Neural cell (in vitro differentiated cells): ENCODE measurements around the gene CASZ1. TPM values are rescaled to one million over a fixed set of nuclear protein-coding genes. Genes with fewer than 3 reads are reported as not detected.

Experiments used
- H2AFZ ChIP-seq: fragments of 200-600, 300-800 bp; sonication (generic), shearing (Covaris generic); 2 replicates; pipeline ENCODE4 v1.6.0; 2014; ENCODE audit warnings: low read depth, mild to moderate bottlenecking, antibody characterized with exemption, low read length, moderate library complexity
- H3F3A ChIP-seq: fragments of 200-600 bp; shearing (Covaris generic); 2 replicates; pipeline ENCODE4 v1.6.1; 2016; ENCODE audit warnings: mild to moderate bottlenecking, moderate library complexity, mixed read lengths, antibody characterized with exemption, low read length; ENCODE audit not compliant: insufficient read depth, poor library complexity, severe bottlenecking
- H3K27ac ChIP-seq: fragments of 200-600, 300-800 bp; sonication (generic), shearing (Covaris generic); 2 replicates; pipeline ENCODE4 v1.5.1; 2014; ENCODE audit warnings: mild to moderate bottlenecking, low read length, moderate library complexity
- H3K27me3 ChIP-seq: fragments of 300-800, 200-600 bp; sonication (generic), shearing (Covaris generic); 2 replicates; pipeline ENCODE4 v1.6.0; 2014; ENCODE audit warnings: mild to moderate bottlenecking, low read depth, low read length, moderate library complexity; ENCODE audit not compliant: insufficient read depth
- H3K36me3 ChIP-seq: fragments of 300-800, 200-600 bp; sonication (generic), shearing (Covaris generic); 2 replicates; pipeline ENCODE4 v1.5.1; 2014; ENCODE audit warnings: mild to moderate bottlenecking, antibody characterized with exemption, low read length, moderate library complexity; ENCODE audit not compliant: insufficient read depth
- H3K4me2 ChIP-seq: fragments of 300-800, 200-600 bp; sonication (generic), shearing (Covaris generic); 2 replicates; pipeline ENCODE4 v1.6.0; 2014; ENCODE audit warnings: mild to moderate bottlenecking, low read length
- H3K4me3 ChIP-seq: fragments of 300-800, 200-600 bp; sonication (generic), shearing (Covaris generic); 2 replicates; pipeline ENCODE4 v1.5.1; 2014; ENCODE audit warnings: mild to moderate bottlenecking, low read length, moderate library complexity
- H3K79me2 ChIP-seq: fragments of 200-600 bp; shearing (Covaris generic); replicated peaks from 2 replicates; pipeline ENCODE4 v1.6.0; 2014; ENCODE audit warnings: mild to moderate bottlenecking, low read length, moderate library complexity; ENCODE audit not compliant: insufficient read depth
- H3K9ac ChIP-seq: fragments of 300-800, 200-600 bp; sonication (generic), shearing (Covaris generic); 2 replicates; pipeline ENCODE4 v1.6.1; 2016; ENCODE audit warnings: mild to moderate bottlenecking, low read length, mixed read lengths
- H3K9me2 ChIP-seq: fragments of 200-600 bp; shearing (Covaris generic); 2 replicates; pipeline ENCODE4 v1.6.1; 2016; ENCODE audit warnings: mild to moderate bottlenecking, low read length, mixed read lengths; ENCODE audit not compliant: insufficient read depth
- H3K9me3 ChIP-seq: fragments of 200-600, 300-800 bp; sonication (generic), shearing (Covaris generic); 2 replicates; pipeline ENCODE4 v1.6.1; 2016; ENCODE audit warnings: mild to moderate bottlenecking, mixed run types, low read length, moderate library complexity, mixed read lengths
- H4K20me1 ChIP-seq: fragments of 200-600 bp; shearing (Covaris generic); 2 replicates; pipeline ENCODE4 v1.6.1; 2016; ENCODE audit warnings: mild to moderate bottlenecking, mixed run types; ENCODE audit not compliant: insufficient read depth
- EP300 ChIP-seq: fragments of 450-650 bp; conservative IDR thresholded peaks from 2 replicates; pipeline ENCODE4 v1.6.1; 2014; ENCODE audit warnings: antibody characterized with exemption, mild to moderate bottlenecking, moderate library complexity; ENCODE audit not compliant: poor library complexity, severe bottlenecking
- EZH2 ChIP-seq: fragments of 200-600, 300-800 bp; shearing (Covaris generic), sonication (generic); IDR thresholded peaks from 2 replicates; pipeline ENCODE4 v1.6.1; 2014; ENCODE audit warnings: antibody characterized with exemption, low read length, borderline replicate concordance, mild to moderate bottlenecking; ENCODE audit not compliant: insufficient read depth, poor library complexity, severe bottlenecking
- MXI1 ChIP-seq: fragments of 450-650 bp; conservative IDR thresholded peaks from 2 replicates; pipeline ENCODE4 v1.6.1; 2014; ENCODE audit warnings: antibody characterized with exemption, mild to moderate bottlenecking; ENCODE audit not compliant: poor library complexity, severe bottlenecking
- POLR2AphosphoS5 ChIP-seq: IDR thresholded peaks from 2 replicates; pipeline ENCODE4 v1.6.1; 2012
- RAD21 ChIP-seq: fragments of 450-650 bp; conservative IDR thresholded peaks from 2 replicates; pipeline ENCODE4 v1.6.1; 2014; ENCODE audit warnings: antibody characterized with exemption, mild to moderate bottlenecking, moderate library complexity
- SMC3 ChIP-seq: fragments of 450-650 bp; conservative IDR thresholded peaks from 2 replicates; pipeline ENCODE4 v1.6.1; 2014; ENCODE audit warnings: antibody characterized with exemption, mild to moderate bottlenecking, moderate library complexity; ENCODE audit not compliant: poor library complexity
- TAF1 ChIP-seq: IDR thresholded peaks from 2 replicates; pipeline ENCODE4 v1.6.1; 2012; ENCODE audit warnings: low read depth
- polyA plus RNA-seq: library from polyadenylated mRNA; depleted of rRNA; stranded (reverse); fragments of >200 nt; gene quantifications from 2 replicates; pipeline ENCODE4 v1.2.3, GENCODE V29; 2014
- TF ChIP-seq, protein P1 (sequence below): IDR thresholded peaks from 2 replicates; pipeline ENCODE4 v1.6.1; 2012; ENCODE audit warnings: borderline replicate concordance
- TF ChIP-seq, protein P2 (sequence below): fragments of 450-650 bp; IDR thresholded peaks from 2 replicates; pipeline ENCODE4 v1.5.1; 2014; ENCODE audit warnings: antibody characterized with exemption, mild to moderate bottlenecking, moderate library complexity; ENCODE audit not compliant: poor library complexity, severe bottlenecking

CASZ1 gene
- polyA plus RNA-seq, 1 donor from 2014 or later: 0.27 TPM

DNA sequence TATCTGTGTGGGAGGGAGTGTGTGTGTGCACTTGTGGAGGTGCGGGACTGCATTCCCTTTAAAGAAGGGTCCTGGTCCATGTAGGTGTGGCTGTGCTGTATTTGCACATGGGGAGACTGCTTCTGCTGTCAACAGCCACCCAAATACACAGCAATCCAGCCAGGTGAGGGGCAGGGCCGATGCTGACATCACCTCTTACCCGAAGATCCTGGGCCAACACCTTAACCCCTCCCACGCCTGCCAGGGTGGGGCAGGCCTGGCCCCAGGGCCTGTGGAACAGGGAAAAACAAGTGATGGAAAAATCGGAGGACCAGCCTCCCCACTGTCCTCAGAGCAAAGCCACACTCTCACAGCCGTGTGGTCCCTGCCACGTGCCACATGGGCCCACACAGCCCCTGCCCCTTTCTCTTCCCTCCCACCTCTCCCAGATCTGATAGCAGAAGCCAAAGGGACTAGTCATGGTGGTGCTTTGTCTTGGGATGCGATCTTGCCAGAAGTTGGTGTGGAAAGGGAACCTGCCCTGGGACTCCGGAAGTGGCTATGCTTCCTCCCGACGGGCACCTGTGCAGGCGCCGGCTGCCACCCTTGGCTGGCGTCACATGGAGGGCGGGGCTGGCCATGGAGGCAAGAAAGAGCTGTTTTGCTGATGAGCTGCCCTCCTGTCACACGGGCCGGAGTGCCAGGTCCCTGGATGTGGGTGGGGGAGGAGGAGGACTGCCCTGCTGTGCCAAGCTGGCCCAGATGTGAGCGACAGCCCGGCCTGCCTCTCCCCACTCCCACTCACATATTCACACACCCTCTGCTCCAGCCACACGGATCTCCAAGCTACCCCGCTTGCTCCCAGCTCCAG, 7.8 kb upstream of the CASZ1 start:
- Histone ChIP-seq H3K4me3 (no peak overlapping the region), H3K9ac (no peak overlapping the region), H3K79me2 (no peaks in the 10 kb centered on the region), H3K9me3 (no peaks in the 10 kb centered on the region), H3K27me3 (no peaks in the 10 kb centered on the region), H3K27ac (no peak overlapping the region), H4K20me1 (no peaks in the 10 kb centered on the region), H3K36me3 (no peaks in the 10 kb centered on the region), H2AFZ (no peak overlapping the region), H3K4me2 (no peak overlapping the region), H3F3A (no peaks in the 10 kb centered on the region), H3K9me2 (no peaks in the 10 kb centered on the region)
- no peak for TF ChIP-seq SMC3
- no peak for TF ChIP-seq TAF1
- TF ChIP-seq, protein P1, sequence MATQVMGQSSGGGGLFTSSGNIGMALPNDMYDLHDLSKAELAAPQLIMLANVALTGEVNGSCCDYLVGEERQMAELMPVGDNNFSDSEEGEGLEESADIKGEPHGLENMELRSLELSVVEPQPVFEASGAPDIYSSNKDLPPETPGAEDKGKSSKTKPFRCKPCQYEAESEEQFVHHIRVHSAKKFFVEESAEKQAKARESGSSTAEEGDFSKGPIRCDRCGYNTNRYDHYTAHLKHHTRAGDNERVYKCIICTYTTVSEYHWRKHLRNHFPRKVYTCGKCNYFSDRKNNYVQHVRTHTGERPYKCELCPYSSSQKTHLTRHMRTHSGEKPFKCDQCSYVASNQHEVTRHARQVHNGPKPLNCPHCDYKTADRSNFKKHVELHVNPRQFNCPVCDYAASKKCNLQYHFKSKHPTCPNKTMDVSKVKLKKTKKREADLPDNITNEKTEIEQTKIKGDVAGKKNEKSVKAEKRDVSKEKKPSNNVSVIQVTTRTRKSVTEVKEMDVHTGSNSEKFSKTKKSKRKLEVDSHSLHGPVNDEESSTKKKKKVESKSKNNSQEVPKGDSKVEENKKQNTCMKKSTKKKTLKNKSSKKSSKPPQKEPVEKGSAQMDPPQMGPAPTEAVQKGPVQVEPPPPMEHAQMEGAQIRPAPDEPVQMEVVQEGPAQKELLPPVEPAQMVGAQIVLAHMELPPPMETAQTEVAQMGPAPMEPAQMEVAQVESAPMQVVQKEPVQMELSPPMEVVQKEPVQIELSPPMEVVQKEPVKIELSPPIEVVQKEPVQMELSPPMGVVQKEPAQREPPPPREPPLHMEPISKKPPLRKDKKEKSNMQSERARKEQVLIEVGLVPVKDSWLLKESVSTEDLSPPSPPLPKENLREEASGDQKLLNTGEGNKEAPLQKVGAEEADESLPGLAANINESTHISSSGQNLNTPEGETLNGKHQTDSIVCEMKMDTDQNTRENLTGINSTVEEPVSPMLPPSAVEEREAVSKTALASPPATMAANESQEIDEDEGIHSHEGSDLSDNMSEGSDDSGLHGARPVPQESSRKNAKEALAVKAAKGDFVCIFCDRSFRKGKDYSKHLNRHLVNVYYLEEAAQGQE: no peak
- no peak for TF ChIP-seq RAD21
- TF ChIP-seq EZH2: no peak
- no peak for TF ChIP-seq EP300
- TF ChIP-seq, protein P2, sequence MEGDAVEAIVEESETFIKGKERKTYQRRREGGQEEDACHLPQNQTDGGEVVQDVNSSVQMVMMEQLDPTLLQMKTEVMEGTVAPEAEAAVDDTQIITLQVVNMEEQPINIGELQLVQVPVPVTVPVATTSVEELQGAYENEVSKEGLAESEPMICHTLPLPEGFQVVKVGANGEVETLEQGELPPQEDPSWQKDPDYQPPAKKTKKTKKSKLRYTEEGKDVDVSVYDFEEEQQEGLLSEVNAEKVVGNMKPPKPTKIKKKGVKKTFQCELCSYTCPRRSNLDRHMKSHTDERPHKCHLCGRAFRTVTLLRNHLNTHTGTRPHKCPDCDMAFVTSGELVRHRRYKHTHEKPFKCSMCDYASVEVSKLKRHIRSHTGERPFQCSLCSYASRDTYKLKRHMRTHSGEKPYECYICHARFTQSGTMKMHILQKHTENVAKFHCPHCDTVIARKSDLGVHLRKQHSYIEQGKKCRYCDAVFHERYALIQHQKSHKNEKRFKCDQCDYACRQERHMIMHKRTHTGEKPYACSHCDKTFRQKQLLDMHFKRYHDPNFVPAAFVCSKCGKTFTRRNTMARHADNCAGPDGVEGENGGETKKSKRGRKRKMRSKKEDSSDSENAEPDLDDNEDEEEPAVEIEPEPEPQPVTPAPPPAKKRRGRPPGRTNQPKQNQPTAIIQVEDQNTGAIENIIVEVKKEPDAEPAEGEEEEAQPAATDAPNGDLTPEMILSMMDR: no peak
- no peak for TF ChIP-seq POLR2AphosphoS5
- no peak for TF ChIP-seq MXI1

DNA sequence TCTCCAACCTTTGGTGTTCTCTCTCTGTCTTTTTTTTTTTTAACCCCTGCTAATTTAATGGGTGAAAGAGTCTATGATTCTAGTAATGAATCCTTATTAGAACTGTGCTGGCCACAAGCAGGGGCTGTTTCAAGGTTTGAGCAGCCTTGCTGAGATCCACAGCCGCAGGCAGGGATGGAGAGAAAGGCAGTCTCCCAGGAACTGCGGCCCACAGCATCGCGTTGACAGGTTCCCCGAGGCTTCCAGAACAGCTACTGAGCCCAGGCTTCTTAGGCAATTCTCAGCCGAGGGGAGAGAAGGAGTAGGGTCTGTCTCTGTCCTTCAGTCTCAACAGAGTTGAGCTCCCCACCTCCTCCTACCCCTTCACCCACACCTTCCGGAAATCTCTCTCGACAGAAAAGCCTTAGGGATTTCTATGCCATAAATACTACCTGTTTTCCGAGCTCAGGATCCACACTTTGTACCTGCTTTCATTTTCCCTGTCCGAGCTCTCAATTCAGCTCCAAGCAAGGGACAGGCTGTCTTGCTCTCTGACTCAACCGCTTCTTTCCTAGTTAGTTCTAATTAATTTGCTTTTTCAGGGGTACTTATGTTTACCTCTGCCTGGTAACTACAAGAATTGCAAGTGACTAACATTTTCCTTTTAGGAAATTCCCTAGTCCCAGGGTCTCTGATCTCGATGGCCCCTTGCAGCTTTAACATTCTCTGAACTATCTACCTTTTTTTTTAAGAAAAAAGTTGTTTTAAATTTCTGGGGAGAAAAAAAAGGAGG, 6.7 kb upstream of the CASZ1 start:
- no peak overlapping the region for H2AFZ ChIP-seq
- no peak overlapping the region for H3K9ac ChIP-seq
- H3K9me2 ChIP-seq: no peaks in the 10 kb centered on the region
- no peaks in the 10 kb centered on the region for H3F3A ChIP-seq
- no peaks in the 10 kb centered on the region for H4K20me1 ChIP-seq
- H3K4me3 ChIP-seq: no peak overlapping the region
- H3K27me3 ChIP-seq: no peaks in the 10 kb centered on the region
- no peaks in the 10 kb centered on the region for H3K79me2 ChIP-seq
- no peak overlapping the region for H3K4me2 ChIP-seq
- H3K27ac ChIP-seq: no peak overlapping the region
- TF ChIP-seq SMC3: no peak
- TF ChIP-seq, protein P1: no peak
- TF ChIP-seq RAD21: no peak
- TF ChIP-seq MXI1: no peak
- TF ChIP-seq POLR2AphosphoS5: no peak
- TF ChIP-seq EP300: no peak
- TF ChIP-seq, protein P2: no peak
- no peaks in the 10 kb centered on the region for H3K9me3 ChIP-seq
- no peaks in the 10 kb centered on the region for H3K36me3 ChIP-seq
